Measurements from ENCODE around the gene PARK7. TPM values are rescaled to one million over a fixed set of nuclear protein-coding genes. Genes with fewer than 3 reads are reported as not detected.
A peak's percentile ranks its signal among the peaks of the same experiment; 100 is the strongest.

Gene PARK7
- total RNA-seq, 1 experiment from 2014 or later = 448 TPM

- intact Hi-C loops (cut with micrococcal nuclease; ENCODE audit: unreplicated experiment) (no loop called here), in situ Hi-C loops (cut with HindIII; ENCODE audit: low pct_unique_long_range_greater_than_20kb, low sequenced_read_pairs) (no loop called here)
- no peak for DNase-seq (ENCODE audit: low read depth, low spot score)
- Histone ChIP-seq H3K36me3 (ENCODE audit: control insufficient read depth, insufficient read depth, low read length) (peaks cover 14% of the 10 kb centered on the region), H3K4me3 (ENCODE audit: low read depth in 2 of 2, low read length in 2 of 2) (peak overlapping the region; percentile 87 to 96), H3K27ac (ENCODE audit: low read length) (peak overlapping the region; percentile 93), H3K9me3 (ENCODE audit: control insufficient read depth, insufficient read depth, low read depth, low read length) (no peaks in the 10 kb centered on the region), H3K27me3 (ENCODE audit: control insufficient read depth, insufficient read depth, low read length) (no peaks in the 10 kb centered on the region), H3K4me1 (ENCODE audit: control insufficient read depth, insufficient read depth, low read length) (peaks cover 19% of the 10 kb centered on the region)
- no peak for ATAC-seq
- TF ChIP-seq, protein P1, sequence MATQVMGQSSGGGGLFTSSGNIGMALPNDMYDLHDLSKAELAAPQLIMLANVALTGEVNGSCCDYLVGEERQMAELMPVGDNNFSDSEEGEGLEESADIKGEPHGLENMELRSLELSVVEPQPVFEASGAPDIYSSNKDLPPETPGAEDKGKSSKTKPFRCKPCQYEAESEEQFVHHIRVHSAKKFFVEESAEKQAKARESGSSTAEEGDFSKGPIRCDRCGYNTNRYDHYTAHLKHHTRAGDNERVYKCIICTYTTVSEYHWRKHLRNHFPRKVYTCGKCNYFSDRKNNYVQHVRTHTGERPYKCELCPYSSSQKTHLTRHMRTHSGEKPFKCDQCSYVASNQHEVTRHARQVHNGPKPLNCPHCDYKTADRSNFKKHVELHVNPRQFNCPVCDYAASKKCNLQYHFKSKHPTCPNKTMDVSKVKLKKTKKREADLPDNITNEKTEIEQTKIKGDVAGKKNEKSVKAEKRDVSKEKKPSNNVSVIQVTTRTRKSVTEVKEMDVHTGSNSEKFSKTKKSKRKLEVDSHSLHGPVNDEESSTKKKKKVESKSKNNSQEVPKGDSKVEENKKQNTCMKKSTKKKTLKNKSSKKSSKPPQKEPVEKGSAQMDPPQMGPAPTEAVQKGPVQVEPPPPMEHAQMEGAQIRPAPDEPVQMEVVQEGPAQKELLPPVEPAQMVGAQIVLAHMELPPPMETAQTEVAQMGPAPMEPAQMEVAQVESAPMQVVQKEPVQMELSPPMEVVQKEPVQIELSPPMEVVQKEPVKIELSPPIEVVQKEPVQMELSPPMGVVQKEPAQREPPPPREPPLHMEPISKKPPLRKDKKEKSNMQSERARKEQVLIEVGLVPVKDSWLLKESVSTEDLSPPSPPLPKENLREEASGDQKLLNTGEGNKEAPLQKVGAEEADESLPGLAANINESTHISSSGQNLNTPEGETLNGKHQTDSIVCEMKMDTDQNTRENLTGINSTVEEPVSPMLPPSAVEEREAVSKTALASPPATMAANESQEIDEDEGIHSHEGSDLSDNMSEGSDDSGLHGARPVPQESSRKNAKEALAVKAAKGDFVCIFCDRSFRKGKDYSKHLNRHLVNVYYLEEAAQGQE (IDR thresholded peaks at IDR 0.05; ENCODE audit: insufficient read depth in 1 of 2, low read depth in 2 of 2, low read length in 1 of 2) = no peak
- TF ChIP-seq, protein P2, sequence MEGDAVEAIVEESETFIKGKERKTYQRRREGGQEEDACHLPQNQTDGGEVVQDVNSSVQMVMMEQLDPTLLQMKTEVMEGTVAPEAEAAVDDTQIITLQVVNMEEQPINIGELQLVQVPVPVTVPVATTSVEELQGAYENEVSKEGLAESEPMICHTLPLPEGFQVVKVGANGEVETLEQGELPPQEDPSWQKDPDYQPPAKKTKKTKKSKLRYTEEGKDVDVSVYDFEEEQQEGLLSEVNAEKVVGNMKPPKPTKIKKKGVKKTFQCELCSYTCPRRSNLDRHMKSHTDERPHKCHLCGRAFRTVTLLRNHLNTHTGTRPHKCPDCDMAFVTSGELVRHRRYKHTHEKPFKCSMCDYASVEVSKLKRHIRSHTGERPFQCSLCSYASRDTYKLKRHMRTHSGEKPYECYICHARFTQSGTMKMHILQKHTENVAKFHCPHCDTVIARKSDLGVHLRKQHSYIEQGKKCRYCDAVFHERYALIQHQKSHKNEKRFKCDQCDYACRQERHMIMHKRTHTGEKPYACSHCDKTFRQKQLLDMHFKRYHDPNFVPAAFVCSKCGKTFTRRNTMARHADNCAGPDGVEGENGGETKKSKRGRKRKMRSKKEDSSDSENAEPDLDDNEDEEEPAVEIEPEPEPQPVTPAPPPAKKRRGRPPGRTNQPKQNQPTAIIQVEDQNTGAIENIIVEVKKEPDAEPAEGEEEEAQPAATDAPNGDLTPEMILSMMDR (IDR thresholded peaks at IDR 0.05) = no peak
- no peak for TF ChIP-seq POLR2AphosphoS5 (IDR thresholded peaks at IDR 0.05; ENCODE audit: low read depth, low read length)
- TF ChIP-seq TCF7L2 (IDR thresholded peaks at IDR 0.05; ENCODE audit: low read depth, low read length) = no peak
- TF ChIP-seq SIN3A (IDR thresholded peaks at IDR 0.05; ENCODE audit: borderline replicate concordance, insufficient read depth, low read depth, low read length) = no peak
- ChIA-PET POLR2A (interaction anchor here (0.6 kb wide), 2 partner anchors 373 to 408 kb away, joined by 6 to 7 read pairs; no protein-coding TSS in a partner anchor), CTCF (no interaction called here)
- TSS peak; percentile 99 for BruUV-seq (replicated peaks)
Observed at GRCh38 chr1:7960867-7961215, 670 bp upstream of the PARK7 start.

GRCh38 chr1:7962014-7962335 is 464 bp downstream of the PARK7 start:
- Histone ChIP-seq H3K4me3 (ENCODE audit: low read depth in 2 of 2, low read length in 2 of 2) (peak overlapping the region; percentile 87 to 96), H3K27me3 (ENCODE audit: control insufficient read depth, insufficient read depth, low read length) (no peaks in the 10 kb centered on the region), H3K36me3 (ENCODE audit: control insufficient read depth, insufficient read depth, low read length) (peaks cover 18% of the 10 kb centered on the region), H3K4me1 (ENCODE audit: control insufficient read depth, insufficient read depth, low read length) (peaks cover 22% of the 10 kb centered on the region), H3K27ac (ENCODE audit: low read length) (peak overlapping the region; percentile 99), H3K9me3 (ENCODE audit: control insufficient read depth, insufficient read depth, low read depth, low read length) (no peaks in the 10 kb centered on the region)
- TF ChIP-seq, protein P2 (IDR thresholded peaks at IDR 0.05) = no peak
- TF ChIP-seq, protein P1 (IDR thresholded peaks at IDR 0.05; ENCODE audit: insufficient read depth in 1 of 2, low read depth in 2 of 2, low read length in 1 of 2) = no peak
- no peak for TF ChIP-seq POLR2AphosphoS5 (IDR thresholded peaks at IDR 0.05; ENCODE audit: low read depth, low read length)
- TF ChIP-seq SIN3A (IDR thresholded peaks at IDR 0.05; ENCODE audit: borderline replicate concordance, insufficient read depth, low read depth, low read length) = no peak
- TF ChIP-seq TCF7L2 (IDR thresholded peaks at IDR 0.05; ENCODE audit: low read depth, low read length) = no peak
- DNase-seq (ENCODE audit: low read depth, low spot score) (no peak), ATAC-seq (peak; percentile 2; the same call in 1 of the 2 replicates)
- ChIA-PET POLR2A (interaction anchor here (0.6 kb wide), 1 partner anchor 56 kb away, joined by 12 read pairs; no protein-coding TSS in a partner anchor), CTCF (no interaction called here)
- in situ Hi-C loops (cut with HindIII; ENCODE audit: low pct_unique_long_range_greater_than_20kb, low sequenced_read_pairs) = no loop called here
- no TSS peak for BruUV-seq (replicated peaks)
- intact Hi-C loops (cut with micrococcal nuclease; ENCODE audit: unreplicated experiment) = no loop called here

Data from Panc1 (cell line).